IMR-90 (cell line): ENCODE results near the gene ANKRD13A. TPM values are rescaled to one million over a fixed set of nuclear protein-coding genes. Genes with fewer than 3 reads are reported as not detected.

Experiments used
- ATAC-seq: fragments of 200-7000 bp; cut with Tn5 transposase; 2 replicates; pipeline ENCODE4 v1.9.1; 2020; ENCODE audit warnings: low read depth, mild to moderate bottlenecking, moderate library complexity
- BruUV-seq: library from RNA; stranded (reverse); fragments of 400-500 nt; replicated peaks from 2 replicates; lab custom pipeline; 2021; lab: Mats Ljungman, UMichigan
- CTCF ChIA-PET: fragments of 300-600 bp; formaldehyde crosslinking; extraction: SDS; loops from one replicate; lab custom pipeline; 2021; ENCODE audit warnings: antibody characterized with exemption; lab: Yijun Ruan, JAX
- POLR2A ChIA-PET: fragments of 300-600 bp; sonication (Branson Sonifier 250); formaldehyde crosslinking; loops from one replicate; lab custom pipeline; 2022; ENCODE audit warnings: antibody characterized with exemption; ENCODE audit not compliant: unreplicated experiment; lab: Charles Lee
- DNase-seq: peaks from one replicate; pipeline ENCODE4 v3.0.0; 2013
- H2AFZ ChIP-seq: replicated peaks from 2 replicates; pipeline ENCODE3; 2013; ENCODE audit warnings: low read length, mild to moderate bottlenecking; ENCODE audit not compliant: poor library complexity
- H2AK5ac ChIP-seq: 2 replicates; pipeline ENCODE4 v1.6.1; 2013; ENCODE audit warnings: low read depth, low read length, inconsistent platforms
- H2AK9ac ChIP-seq: replicated peaks from 2 replicates; pipeline ENCODE3; 2013; ENCODE audit warnings: mild to moderate bottlenecking, low read depth, low read length, moderate library complexity; ENCODE audit not compliant: poor library complexity
- H2BK120ac ChIP-seq: 2 replicates; pipeline ENCODE4 v1.6.1; 2013; ENCODE audit warnings: low read depth, low read length, inconsistent platforms
- H2BK15ac ChIP-seq: 3 replicates; pipeline ENCODE4 v1.6.1; 2013; ENCODE audit warnings: low read depth, low read length, inconsistent platforms
- H2BK20ac ChIP-seq: 2 replicates; pipeline ENCODE4 v1.6.1; 2013; ENCODE audit warnings: low read depth, mild to moderate bottlenecking, inconsistent platforms, low read length, moderate library complexity
- H2BK5ac ChIP-seq: 2 replicates; pipeline ENCODE4 v1.6.1; 2013; ENCODE audit warnings: mild to moderate bottlenecking, low read depth, low read length, inconsistent platforms; ENCODE audit not compliant: poor library complexity, severe bottlenecking
- H3K14ac ChIP-seq: replicated peaks from 2 replicates; pipeline ENCODE4 v1.6.1; 2013; ENCODE audit warnings: low read depth, low read length, inconsistent platforms
- H3K18ac ChIP-seq: 2 replicates; pipeline ENCODE4 v1.6.1; 2013; ENCODE audit warnings: low read depth, low read length, control low read depth
- H3K23ac ChIP-seq: 2 replicates; pipeline ENCODE4 v1.6.1; 2013; ENCODE audit warnings: low read depth, low read length, inconsistent platforms
- H3K27ac ChIP-seq: 2 replicates; pipeline ENCODE4 v1.5.1; 2013; ENCODE audit warnings: mild to moderate bottlenecking, control low read depth, low read length; ENCODE audit not compliant: insufficient read depth
- H3K27me3 ChIP-seq: 2 replicates; pipeline ENCODE4 v1.6.1; 2013; ENCODE audit warnings: low read length; ENCODE audit not compliant: control insufficient read depth, insufficient read depth
- H3K36me3 ChIP-seq: 2 replicates; pipeline ENCODE4 v1.6.1; 2013; ENCODE audit warnings: low read length, mixed read lengths; ENCODE audit not compliant: control insufficient read depth, insufficient read depth
- H3K4ac ChIP-seq: 2 replicates; pipeline ENCODE4 v1.6.1; 2013; ENCODE audit warnings: low read depth, low read length, inconsistent platforms
- H3K4me1 ChIP-seq: 2 replicates; pipeline ENCODE4 v1.6.1; 2013; ENCODE audit warnings: low read length, mixed read lengths; ENCODE audit not compliant: control insufficient read depth, insufficient read depth
- H3K4me2 ChIP-seq: 2 replicates; pipeline ENCODE4 v1.6.1; 2013; ENCODE audit warnings: low read depth, mild to moderate bottlenecking, control low read depth, low read length, moderate library complexity
- H3K4me3 ChIP-seq: 2 replicates; pipeline ENCODE4 v1.5.1; 2013; ENCODE audit warnings: low read depth, mild to moderate bottlenecking, control low read depth, low read length, moderate library complexity; ENCODE audit not compliant: insufficient read depth
- H3K56ac ChIP-seq: 2 replicates; pipeline ENCODE4 v1.6.1; 2013; ENCODE audit warnings: low read length, inconsistent platforms; ENCODE audit not compliant: insufficient read depth; ENCODE audit errors: extremely low read depth
- H3K79me1 ChIP-seq, 2 experiments: 2 replicates each; pipeline ENCODE4 v1.6.1; 2013; ENCODE audit warnings: low read length in 2 of 2, inconsistent platforms in 1 of 2, low read depth in 1 of 2
- H3K9ac ChIP-seq: 2 replicates; pipeline ENCODE4 v1.6.1; 2013; ENCODE audit warnings: low read depth, low read length, control low read depth
- H3K9me1 ChIP-seq: 2 replicates; pipeline ENCODE4 v1.6.1; 2013; ENCODE audit warnings: low read length, inconsistent platforms; ENCODE audit not compliant: insufficient read depth
- H3K9me3 ChIP-seq: 2 replicates; pipeline ENCODE4 v1.6.1; 2013; ENCODE audit warnings: low read length; ENCODE audit not compliant: control insufficient read depth, insufficient read depth
- H4K20me1 ChIP-seq: 2 replicates; pipeline ENCODE4 v1.6.1; 2013; ENCODE audit warnings: low read length, inconsistent platforms; ENCODE audit not compliant: insufficient read depth
- H4K5ac ChIP-seq: 2 replicates; pipeline ENCODE4 v1.6.1; 2013; ENCODE audit warnings: mild to moderate bottlenecking, low read depth, low read length, control low read depth
- H4K8ac ChIP-seq, 2 experiments: 2 replicates each; pipeline ENCODE4 v1.6.1; 2013; ENCODE audit warnings: low read depth in 2 of 2, low read length in 2 of 2, control low read depth in 1 of 2, inconsistent platforms in 1 of 2
- H4K91ac ChIP-seq: 2 replicates; pipeline ENCODE4 v1.6.1; 2013; ENCODE audit warnings: low read depth, low read length, inconsistent platforms; ENCODE audit not compliant: insufficient read depth
- BHLHE40 ChIP-seq: fragments of 150-350 bp; IDR thresholded peaks from 2 replicates; pipeline ENCODE4 v1.6.1; 2016; ENCODE audit warnings: mild to moderate bottlenecking, low read depth, low read length
- CEBPB ChIP-seq: IDR thresholded peaks from 2 replicates; pipeline ENCODE4 v1.6.1; 2012; ENCODE audit warnings: low read depth, low read length, improper control_type of control experiment
- CHD1 ChIP-seq: IDR thresholded peaks from 2 replicates; pipeline ENCODE4 v1.6.1; 2012; ENCODE audit warnings: low read depth, low read length, improper control_type of control experiment
- CTCF ChIP-seq: conservative IDR thresholded peaks from 2 replicates; pipeline ENCODE4 v1.5.1; 2012; ENCODE audit warnings: mild to moderate bottlenecking, low read depth, low read length, improper control_type of control experiment
- ELK1 ChIP-seq: fragments of 150-350 bp; IDR thresholded peaks from 2 replicates; pipeline ENCODE4 v1.6.1; 2016; ENCODE audit warnings: low read depth, mild to moderate bottlenecking, low read length, moderate library complexity, borderline replicate concordance
- MAFK ChIP-seq: IDR thresholded peaks from 2 replicates; pipeline ENCODE4 v1.6.1; 2012; ENCODE audit warnings: low read depth, low read length, improper control_type of control experiment
- MXI1 ChIP-seq: IDR thresholded peaks from 2 replicates; pipeline ENCODE4 v1.6.1; 2012; ENCODE audit warnings: low read depth, mild to moderate bottlenecking, low read length, moderate library complexity, borderline replicate concordance
- NFE2L2 ChIP-seq: fragments of 150-350 bp; IDR thresholded peaks from 2 replicates; pipeline ENCODE4 v1.6.1; 2016; ENCODE audit warnings: low read depth, mild to moderate bottlenecking, low read length
- POLR2A ChIP-seq: IDR thresholded peaks from 2 replicates; pipeline ENCODE4 v1.6.1; 2012; ENCODE audit warnings: mild to moderate bottlenecking, low read depth, low read length
- RAD21 ChIP-seq: IDR thresholded peaks from 2 replicates; pipeline ENCODE4 v1.6.1; 2012; ENCODE audit warnings: low read length, improper control_type of control experiment
- RCOR1 ChIP-seq: IDR thresholded peaks from 2 replicates; pipeline ENCODE4 v1.6.1; 2012; ENCODE audit warnings: mild to moderate bottlenecking, low read length, improper control_type of control experiment; ENCODE audit not compliant: insufficient replicate concordance
- RFX5 ChIP-seq: IDR thresholded peaks from 2 replicates; pipeline ENCODE4 v1.8.0; 2012; ENCODE audit warnings: low read depth, mild to moderate bottlenecking, low read length, moderate library complexity
- WGBS, 2 experiments: methylation state at CpG; one replicate each; pipeline versions ENCODE4 v1.1.5 to v1.1.7; 2013; ENCODE audit warnings: missing lambda C conversion rate in 2 of 2; ENCODE audit not compliant: insufficient read length in 1 of 2; ENCODE audit errors: extremely low coverage in 2 of 2; 5-methylcytosine and 5-hydroxymethylcytosine counted together
- dilution Hi-C: fragments of 300-500 bp; cut with HindIII; formaldehyde crosslinking; loops from one replicate; pipeline ENCODE4 v1.14.3; 2018; ENCODE audit warnings: low sequenced_read_pairs; ENCODE audit not compliant: unreplicated experiment
- in situ Hi-C: fragments of 300-500 bp; cut with MboI; formaldehyde crosslinking; loops from 3 replicates; pipeline ENCODE4 v1.14.3; 2019; ENCODE audit warnings: low sequenced_read_pairs, inconsistent platforms, mixed read lengths
- intact Hi-C: fragments of 100-400 bp; cut with micrococcal nuclease; formaldehyde crosslinking; loops from 2 replicates; pipeline ENCODE4 v1.10.0; 2022
- polyA plus RNA-seq, 3 experiments: library from polyadenylated mRNA; depleted of rRNA; stranded (reverse); fragments of >200 nt; gene quantifications; 2 replicates each; pipeline ENCODE4 v1.2.3, GENCODE V29; 2012; ENCODE audit warnings: low replicate concordance in 1 of 3
- total RNA-seq: library from RNA; depleted of rRNA; stranded (reverse); fragments of >200 nt; gene quantifications from 2 replicates; pipeline ENCODE4 v1.2.3, GENCODE V29; 2012

The ANKRD13A gene
- total and polyA plus RNA-seq, 2 of the 4 experiments (the other 2 are of a cell fraction), result 299 to 449 TPM

- intact Hi-C loops, result loop anchor here (1.0 kb wide), 1 partner anchor 22 kb away; no protein-coding TSS in a partner anchor
- Histone ChIP-seq H2AK5ac (peak overlapping the region; percentile 90), H2BK120ac (peak overlapping the region; percentile 90), H3K18ac (peak overlapping the region; percentile 93), H2BK5ac (peak overlapping the region; percentile 97), H4K8ac (peak overlapping the region; percentile 23 to 73), H3K27ac (peak overlapping the region; percentile 99), H2BK20ac (peak overlapping the region; percentile 89), H3K4ac (peak overlapping the region; percentile 89), H3K4me1 (peaks cover 27% of the 10 kb centered on the region), H3K56ac (peak overlapping the region; percentile 11; the same call in 1 of the 2 replicates), H3K4me2 (peak overlapping the region; percentile 61), H3K23ac (peak overlapping the region; percentile 70), H4K91ac (peak overlapping the region; percentile 93), H2BK15ac (peak overlapping the region; percentile 74; the same call in 2 of the 3 replicates), H3K36me3 (peaks cover 47% of the 10 kb centered on the region), H3K27me3 (no peaks in the 10 kb centered on the region), H3K79me1 (peaks cover 30 to 68% of the 10 kb centered on the region in 2 experiments), H2AK9ac (peak overlapping the region; percentile 81), H3K14ac (peak overlapping the region; percentile 88), H3K4me3 (no peak overlapping the region), H3K9me1 (peaks cover 21% of the 10 kb centered on the region), H3K9ac (peak overlapping the region; percentile 76), H4K20me1 (peaks cover 31% of the 10 kb centered on the region), H2AFZ (peak overlapping the region; percentile 65), H4K5ac (peak overlapping the region; percentile 96), H3K9me3 (no peaks in the 10 kb centered on the region)
- DNase-seq (peak; percentile 88), ATAC-seq (peak; percentile 43)
- ChIA-PET CTCF (interaction anchor here (0.6 to 1.1 kb wide), 4 partner anchors 11 to 173 kb away, joined by 3 to 4 read pairs (median 3); no protein-coding TSS in a partner anchor), POLR2A (no interaction called here)
- no TSS peak for BruUV-seq
- in situ Hi-C loops, result no loop called here
- TF ChIP-seq MAFK (peak; percentile 80), RAD21 (no peak), CEBPB (no peak), CTCF (no peak), ELK1 (no peak), BHLHE40 (no peak), RCOR1 (no peak), POLR2A (no peak), RFX5 (no peak), CHD1 (no peak), MXI1 (no peak), NFE2L2 (peak; percentile 89)
- dilution Hi-C loops, result no loop called here
- WGBS, 2 experiments, result no CpG with 5 or more reads among the region's 5 CpGs
Measured at GRCh38 chr12:110023059-110023980, 24.1 kb downstream of the ANKRD13A start.
